ENCODE data around the gene MAPK1IP1L.
"Not testable (repeated sequence)": the region's sequence is repeated elsewhere in the genome, so short reads cannot be mapped to it uniquely, and the experiment has no call there.

DNA sequence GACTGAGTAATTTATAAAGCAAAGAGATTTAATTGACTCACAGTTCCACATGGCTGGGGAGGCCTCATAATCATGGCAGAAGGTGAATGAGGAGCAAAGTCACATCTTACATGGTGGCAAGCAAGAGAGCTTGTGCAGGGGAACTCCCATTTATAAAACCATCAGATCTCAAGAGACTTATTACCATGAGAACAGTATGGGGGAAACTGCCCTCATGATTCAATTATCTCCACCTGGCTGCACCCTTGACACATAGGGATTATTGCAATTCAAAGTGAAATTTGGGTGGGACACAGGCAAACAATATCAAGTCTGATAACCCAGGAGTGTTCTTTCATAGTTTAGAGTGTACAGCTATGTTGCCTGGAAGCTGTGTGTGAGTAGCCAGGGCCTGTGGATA, 13.5 kb upstream of the MAPK1IP1L start:
- TF ChIP-seq, protein P1, sequence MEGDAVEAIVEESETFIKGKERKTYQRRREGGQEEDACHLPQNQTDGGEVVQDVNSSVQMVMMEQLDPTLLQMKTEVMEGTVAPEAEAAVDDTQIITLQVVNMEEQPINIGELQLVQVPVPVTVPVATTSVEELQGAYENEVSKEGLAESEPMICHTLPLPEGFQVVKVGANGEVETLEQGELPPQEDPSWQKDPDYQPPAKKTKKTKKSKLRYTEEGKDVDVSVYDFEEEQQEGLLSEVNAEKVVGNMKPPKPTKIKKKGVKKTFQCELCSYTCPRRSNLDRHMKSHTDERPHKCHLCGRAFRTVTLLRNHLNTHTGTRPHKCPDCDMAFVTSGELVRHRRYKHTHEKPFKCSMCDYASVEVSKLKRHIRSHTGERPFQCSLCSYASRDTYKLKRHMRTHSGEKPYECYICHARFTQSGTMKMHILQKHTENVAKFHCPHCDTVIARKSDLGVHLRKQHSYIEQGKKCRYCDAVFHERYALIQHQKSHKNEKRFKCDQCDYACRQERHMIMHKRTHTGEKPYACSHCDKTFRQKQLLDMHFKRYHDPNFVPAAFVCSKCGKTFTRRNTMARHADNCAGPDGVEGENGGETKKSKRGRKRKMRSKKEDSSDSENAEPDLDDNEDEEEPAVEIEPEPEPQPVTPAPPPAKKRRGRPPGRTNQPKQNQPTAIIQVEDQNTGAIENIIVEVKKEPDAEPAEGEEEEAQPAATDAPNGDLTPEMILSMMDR (conservative IDR thresholded peaks at IDR 0.05), result not testable (repeated sequence)
- not testable (repeated sequence) for TF ChIP-seq EZH2 (IDR thresholded peaks at IDR 0.05; ENCODE audit: low read depth)
